OCI-LY3 (cell line): ENCODE data around the gene CROCC2.

Source experiments
- CTCF ChIP-seq: fragments of 200-600, 300-600 bp; sonication (generic); IDR thresholded peaks from 2 replicates; pipeline ENCODE4 v1.5.1; 2014; ENCODE audit warnings: antibody characterized with exemption, low read length, low read depth
- EZH2phosphoT487 ChIP-seq: fragments of 200-600 bp; shearing (Covaris generic); IDR thresholded peaks from 2 replicates; pipeline ENCODE4 v1.6.1; 2018; ENCODE audit warnings: antibody characterized with exemption, mixed run types, low read depth

GRCh38 chr2:240981871-240982800 lies 76.0 kb downstream of the CROCC2 start:
- no peak for TF ChIP-seq CTCF
- TF ChIP-seq EZH2phosphoT487, result no peak
